ENCODE measurements around the gene SEMA3A. TPM values are rescaled to one million over a fixed set of nuclear protein-coding genes. Genes with fewer than 3 reads are reported as not detected.

The SEMA3A gene
- total and polyA plus RNA-seq, 2 of the 13 experiments (the other 11 are each of a cell fraction or from before 2014, with no cell fraction given), result 0.29 to 1.2 TPM

DNA sequence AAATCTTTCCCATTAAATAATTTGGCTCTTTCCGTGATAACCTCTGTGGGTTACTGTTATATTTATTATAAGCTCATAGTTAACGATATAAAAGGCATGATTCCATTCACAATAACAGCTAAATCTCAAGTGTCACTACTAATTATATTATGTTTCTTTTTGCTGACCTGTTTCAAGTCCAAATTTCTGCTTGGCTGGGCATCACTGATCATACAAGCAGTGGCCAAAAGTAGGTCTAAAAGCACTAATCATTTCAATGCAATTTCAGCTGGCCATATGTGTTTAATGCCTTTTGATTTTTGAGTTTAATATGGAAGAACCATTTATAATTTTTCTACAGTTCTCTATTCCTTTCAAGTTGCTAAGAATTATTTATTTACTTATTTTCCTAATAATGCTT lies 110.7 kb downstream of the SEMA3A start (continued):
- TF ChIP-seq, protein P1, sequence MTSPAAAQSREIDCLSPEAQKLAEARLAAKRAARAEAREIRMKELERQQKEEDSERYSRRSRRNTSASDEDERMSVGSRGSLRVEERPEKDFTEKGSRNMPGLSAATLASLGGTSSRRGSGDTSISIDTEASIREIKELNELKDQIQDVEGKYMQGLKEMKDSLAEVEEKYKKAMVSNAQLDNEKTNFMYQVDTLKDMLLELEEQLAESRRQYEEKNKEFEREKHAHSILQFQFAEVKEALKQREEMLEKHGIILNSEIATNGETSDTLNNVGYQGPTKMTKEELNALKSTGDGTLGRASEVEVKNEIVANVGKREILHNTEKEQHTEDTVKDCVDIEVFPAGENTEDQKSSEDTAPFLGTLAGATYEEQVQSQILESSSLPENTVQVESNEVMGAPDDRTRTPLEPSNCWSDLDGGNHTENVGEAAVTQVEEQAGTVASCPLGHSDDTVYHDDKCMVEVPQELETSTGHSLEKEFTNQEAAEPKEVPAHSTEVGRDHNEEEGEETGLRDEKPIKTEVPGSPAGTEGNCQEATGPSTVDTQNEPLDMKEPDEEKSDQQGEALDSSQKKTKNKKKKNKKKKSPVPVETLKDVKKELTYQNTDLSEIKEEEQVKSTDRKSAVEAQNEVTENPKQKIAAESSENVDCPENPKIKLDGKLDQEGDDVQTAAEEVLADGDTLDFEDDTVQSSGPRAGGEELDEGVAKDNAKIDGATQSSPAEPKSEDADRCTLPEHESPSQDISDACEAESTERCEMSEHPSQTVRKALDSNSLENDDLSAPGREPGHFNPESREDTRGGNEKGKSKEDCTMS (CRISPR knock-in tag; conservative IDR thresholded peaks at IDR 0.05), result no peak
- TF ChIP-seq ZBED4 (CRISPR knock-in tag; IDR thresholded peaks at IDR 0.05; ENCODE audit: borderline replicate concordance) (no peak), ZNF430 (CRISPR knock-in tag; IDR thresholded peaks at IDR 0.05) (no peak), ZNF280D (CRISPR knock-in tag; IDR thresholded peaks at IDR 0.05) (no peak), ZBTB7A (CRISPR knock-in tag; IDR thresholded peaks at IDR 0.05) (no peak), NBN (conservative IDR thresholded peaks at IDR 0.05) (no peak), STAT5B (CRISPR knock-in tag; IDR thresholded peaks at IDR 0.05) (no peak), STAG1 (CRISPR knock-in tag; IDR thresholded peaks at IDR 0.05) (no peak)
- TF ChIP-seq, protein P2, sequence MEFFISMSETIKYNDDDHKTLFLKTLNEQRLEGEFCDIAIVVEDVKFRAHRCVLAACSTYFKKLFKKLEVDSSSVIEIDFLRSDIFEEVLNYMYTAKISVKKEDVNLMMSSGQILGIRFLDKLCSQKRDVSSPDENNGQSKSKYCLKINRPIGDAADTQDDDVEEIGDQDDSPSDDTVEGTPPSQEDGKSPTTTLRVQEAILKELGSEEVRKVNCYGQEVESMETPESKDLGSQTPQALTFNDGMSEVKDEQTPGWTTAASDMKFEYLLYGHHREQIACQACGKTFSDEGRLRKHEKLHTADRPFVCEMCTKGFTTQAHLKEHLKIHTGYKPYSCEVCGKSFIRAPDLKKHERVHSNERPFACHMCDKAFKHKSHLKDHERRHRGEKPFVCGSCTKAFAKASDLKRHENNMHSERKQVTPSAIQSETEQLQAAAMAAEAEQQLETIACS (CRISPR knock-in tag; IDR thresholded peaks at IDR 0.05), result no peak
